BJ (cell line): ENCODE data around the gene KLHL42. TPM values are rescaled to one million over a fixed set of nuclear protein-coding genes. Genes with fewer than 3 reads are reported as not detected.

ENCODE experiments used
- CTCF ChIA-PET: fragments of 350-600 bp; formaldehyde crosslinking; extraction: SDS; loops from one replicate; lab custom pipeline; 2021; ENCODE audit warnings: antibody characterized with exemption, inconsistent platforms; lab: Yijun Ruan, JAX
- POLR2A ChIA-PET: fragments of 300-600 bp; sonication (Branson Sonifier 250); formaldehyde crosslinking; extraction: SDS; loops from one replicate; lab custom pipeline; 2021; ENCODE audit warnings: antibody characterized with exemption; lab: Charles Lee
- DNase-seq: peaks from one replicate; pipeline ENCODE4 v3.0.0-alpha.2; 2011; ENCODE audit warnings: low read depth
- H3K27me3 ChIP-seq: 2 replicates; pipeline ENCODE4 v1.6.0; 2011; ENCODE audit warnings: low read length; ENCODE audit not compliant: control insufficient read depth, insufficient read depth
- H3K36me3 ChIP-seq: 2 replicates; pipeline ENCODE4 v1.5.1; 2011; ENCODE audit warnings: low read length; ENCODE audit not compliant: control insufficient read depth, insufficient read depth
- H3K4me3 ChIP-seq: 2 replicates; pipeline ENCODE4 v1.5.1; 2011; ENCODE audit warnings: low read depth, mild to moderate bottlenecking, control low read depth, low read length
- CTCF ChIP-seq: IDR thresholded peaks from 2 replicates; pipeline ENCODE4 v1.5.1; 2011; ENCODE audit warnings: low read depth, mild to moderate bottlenecking, control low read depth, inconsistent platforms, low read length, moderate library complexity; ENCODE audit not compliant: insufficient read depth
- polyA plus RNA-seq: library from polyadenylated mRNA; depleted of rRNA; stranded (reverse); fragments of >200 nt; gene quantifications from 2 replicates; pipeline ENCODE4 v1.2.3, GENCODE V29; 2011

The KLHL42 gene
- polyA plus RNA-seq, 1 experiment, result 23.6 TPM

- POLR2A ChIA-PET, result no interaction called here
- no peak overlapping the region for H3K4me3 ChIP-seq
- H3K27me3 ChIP-seq, result no peaks in the 10 kb centered on the region
- no peak for TF ChIP-seq CTCF
- DNase-seq, result no peak
- 0 out of 2 replicates have a peak, but pooled peaks cover 1% of the 10 kb centered on the region for H3K36me3 ChIP-seq
- CTCF ChIA-PET, result interaction anchor here (1.4 to 2.5 kb wide), 3 partner anchors 13 to 24 kb away, joined by 5 to 6 read pairs (median 5); no protein-coding TSS in a partner anchor
Measured at GRCh38 chr12:27756670-27757195, 23.3 kb upstream of the KLHL42 start.

GRCh38 chr12:27762757-27763156, 17.3 kb upstream of the KLHL42 start:
- CTCF ChIA-PET, result no interaction called here

GRCh38 chr12:27766587-27766986, 13.4 kb upstream of the KLHL42 start:
- no peak for DNase-seq
- POLR2A ChIA-PET, result no interaction called here
- no peak for TF ChIP-seq CTCF
- CTCF ChIA-PET, result interaction anchor here (1.3 to 1.5 kb wide), 2 partner anchors 55 kb away, joined by 3 read pairs; no protein-coding TSS in a partner anchor
- Histone ChIP-seq H3K4me3 (no peak overlapping the region), H3K36me3 (no peaks in the 10 kb centered on the region), H3K27me3 (no peaks in the 10 kb centered on the region)

More at GRCh38 chr12:27762757-27763156, 17.3 kb upstream of the KLHL42 start:
- TF ChIP-seq CTCF, result no peak
- POLR2A ChIA-PET, result no interaction called here
- no peak for DNase-seq
- no peaks in the 10 kb centered on the region for H3K27me3 ChIP-seq
- H3K36me3 ChIP-seq, result no peaks in the 10 kb centered on the region
- no peak overlapping the region for H3K4me3 ChIP-seq

- Histone ChIP-seq H3K36me3 (no peaks in the 10 kb centered on the region), H3K27me3 (no peaks in the 10 kb centered on the region), H3K4me3 (no peak overlapping the region)
- CTCF ChIA-PET, result interaction anchor here (0.6 to 1.6 kb wide), 4 partner anchors 13 to 464 kb away, joined by 3 to 8 read pairs (median 4); no protein-coding TSS in a partner anchor
- POLR2A ChIA-PET, result no interaction called here
- DNase-seq, result no peak
- no peak for TF ChIP-seq CTCF
Measured at GRCh38 chr12:27769142-27769673, 10.8 kb upstream of the KLHL42 start.

- no peaks in the 10 kb centered on the region for H3K36me3 ChIP-seq
- DNase-seq, result no peak
- no peak overlapping the region for H3K4me3 ChIP-seq
- no peak for TF ChIP-seq CTCF
- ChIA-PET POLR2A (no interaction called here), CTCF (interaction anchor here (1.2 kb wide), 1 partner anchor 50 kb away, joined by 4 read pairs; no protein-coding TSS in a partner anchor)
- no peaks in the 10 kb centered on the region for H3K27me3 ChIP-seq
Measured at GRCh38 chr12:27771481-27772327, 8.3 kb upstream of the KLHL42 start.
